ENCODE measurements around the gene MCEE. TPM values are rescaled to one million over a fixed set of nuclear protein-coding genes. Genes with fewer than 3 reads are reported as not detected.

Gene MCEE
- total RNA-seq, 3 donors from 2014 or later: 16.0 to 33.8 (median 27.5) TPM

DNA sequence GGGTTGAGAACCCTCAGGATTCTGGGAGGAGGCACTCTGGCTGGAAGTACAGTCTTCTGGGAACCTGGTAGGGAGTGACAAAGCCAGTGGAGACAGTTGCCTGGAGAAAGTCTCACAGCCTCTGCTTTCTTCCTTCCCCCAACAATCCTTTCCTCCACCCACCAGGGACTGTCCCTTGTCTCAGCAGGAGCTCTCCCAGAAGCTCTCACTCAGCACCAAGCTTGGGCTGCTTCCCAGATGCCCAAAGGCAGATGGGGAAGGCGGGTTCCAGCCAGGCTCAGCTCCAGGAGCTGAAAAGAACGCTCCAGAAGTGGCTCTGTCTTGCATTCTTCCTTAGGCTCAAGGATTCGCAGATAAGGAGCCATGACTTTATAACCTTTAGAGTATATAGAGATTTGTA lies 69.2 kb downstream of the MCEE start:
- intact Hi-C loops (cut with DNase I; ENCODE audit: low total_unique reads): no loop called here
- H3K27me3 ChIP-seq: no peaks in the 10 kb centered on the region
- no peak overlapping the region for H3K4me3 ChIP-seq
- no peaks in the 10 kb centered on the region for H3K4me1 ChIP-seq
- H3K9me3 ChIP-seq: no peaks in the 10 kb centered on the region
- DNase-seq (ENCODE audit: low spot score in 2 of 2): no peak
- no peaks in the 10 kb centered on the region for H3K36me3 ChIP-seq
- TF ChIP-seq, protein P1, sequence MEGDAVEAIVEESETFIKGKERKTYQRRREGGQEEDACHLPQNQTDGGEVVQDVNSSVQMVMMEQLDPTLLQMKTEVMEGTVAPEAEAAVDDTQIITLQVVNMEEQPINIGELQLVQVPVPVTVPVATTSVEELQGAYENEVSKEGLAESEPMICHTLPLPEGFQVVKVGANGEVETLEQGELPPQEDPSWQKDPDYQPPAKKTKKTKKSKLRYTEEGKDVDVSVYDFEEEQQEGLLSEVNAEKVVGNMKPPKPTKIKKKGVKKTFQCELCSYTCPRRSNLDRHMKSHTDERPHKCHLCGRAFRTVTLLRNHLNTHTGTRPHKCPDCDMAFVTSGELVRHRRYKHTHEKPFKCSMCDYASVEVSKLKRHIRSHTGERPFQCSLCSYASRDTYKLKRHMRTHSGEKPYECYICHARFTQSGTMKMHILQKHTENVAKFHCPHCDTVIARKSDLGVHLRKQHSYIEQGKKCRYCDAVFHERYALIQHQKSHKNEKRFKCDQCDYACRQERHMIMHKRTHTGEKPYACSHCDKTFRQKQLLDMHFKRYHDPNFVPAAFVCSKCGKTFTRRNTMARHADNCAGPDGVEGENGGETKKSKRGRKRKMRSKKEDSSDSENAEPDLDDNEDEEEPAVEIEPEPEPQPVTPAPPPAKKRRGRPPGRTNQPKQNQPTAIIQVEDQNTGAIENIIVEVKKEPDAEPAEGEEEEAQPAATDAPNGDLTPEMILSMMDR (IDR thresholded peaks at IDR 0.05): no peak
- TF ChIP-seq POLR2A (IDR thresholded peaks at IDR 0.05): no peak
- TF ChIP-seq POLR2AphosphoS5 (IDR thresholded peaks at IDR 0.05): no peak
- no peak overlapping the region for H3K27ac ChIP-seq

GRCh38 chr2:71060211-71060610 lies 69.8 kb downstream of the MCEE start:
- H3K27ac ChIP-seq: no peak overlapping the region

More at GRCh38 chr2:71060211-71060610, 69.8 kb downstream of the MCEE start:
- intact Hi-C loops (cut with DNase I; ENCODE audit: low total_unique reads): no loop called here
- no peaks in the 10 kb centered on the region for H3K27me3 ChIP-seq
- H3K36me3 ChIP-seq: no peaks in the 10 kb centered on the region
- no peak for TF ChIP-seq POLR2A (IDR thresholded peaks at IDR 0.05)
- H3K9me3 ChIP-seq: no peaks in the 10 kb centered on the region
- H3K4me3 ChIP-seq: no peak overlapping the region
- DNase-seq (ENCODE audit: low spot score in 2 of 2): no peak
- H3K4me1 ChIP-seq: no peaks in the 10 kb centered on the region

Other genes with a start within 250 kb of the MCEE start
- gene VAX2, start 229.7 kb downstream of the MCEE start, total RNA-seq: 1 to 10 TPM; 1.3 to 5.1 (median 4.6) TPM
- 10 to 100 TPM in 1 of 3 donors, 1 to 10 TPM in 2; 1.8 to 38.2 (median 4.6) TPM for gene ATP6V1B1, start 194.3 kb downstream of the MCEE start, total RNA-seq
- 1 to 10 TPM; 2.8 to 4.9 (median 3.2) TPM for gene ANKRD53, start 151.6 kb downstream of the MCEE start, total RNA-seq
- 10 to 100 TPM; 39.5 to 48.8 (median 40.0) TPM for gene TEX261, start 135.4 kb downstream of the MCEE start, total RNA-seq
- gene NAGK, start 61.6 kb downstream of the MCEE start, total RNA-seq: 100 to 1,000 TPM in 1 of 3 donors, 10 to 100 TPM in 2; 71.5 to 115 (median 75.1) TPM
- 10 to 100 TPM; 24.8 to 32.1 (median 27.5) TPM for gene MPHOSPH10, start 405 bp upstream of the MCEE start, total RNA-seq
- 10 to 100 TPM in 1 of 3 donors, 1 to 10 TPM in 2; 6.9 to 13.0 (median 9.0) TPM for gene PAIP2B, start 96.9 kb upstream of the MCEE start, total RNA-seq
- 100 to 1,000 TPM; 203 to 290 (median 266) TPM for gene ZNF638, start 201.6 kb upstream of the MCEE start, total RNA-seq